K562 (cell line): ENCODE data around the gene SLC39A11. TPM values are rescaled to one million over a fixed set of nuclear protein-coding genes. Genes with fewer than 3 reads are reported as not detected.

Source experiments
- CHD7 ChIP-seq: fragments of 200-600 bp; sonication (generic); IDR thresholded peaks from one replicate; pipeline ENCODE4 v1.6.1; 2012; ENCODE audit warnings: mild to moderate bottlenecking, low read depth, low read length, inconsistent platforms
- JUND ChIP-seq, 2 experiments: IDR thresholded peaks; 2 replicates in 1 of 2; 3 replicates in 1 of 2; pipeline ENCODE4 v1.6.1; 2011; ENCODE audit warnings: borderline replicate concordance in 2 of 2, low read depth in 2 of 2, low read length in 2 of 2, improper control_type of control experiment in 1 of 2, missing biosample characterization in 1 of 2, missing genetic modification characterization in 1 of 2, missing genetic modification reagents in 1 of 2
- U2AF1 ChIP-seq: fragments of 200-400 bp; formaldehyde crosslinking; optimal IDR thresholded peaks from 2 replicates; pipeline ENCODE3; 2017; ENCODE audit warnings: mild to moderate bottlenecking, low read depth, low read length, moderate library complexity
- ZNF175 ChIP-seq: fragments of 200-800 bp; sonication (Bioruptor generic); IDR thresholded peaks from 2 replicates; pipeline ENCODE4 v1.6.1; 2016; ENCODE audit warnings: low read depth, mild to moderate bottlenecking, missing genetic modification characterization, missing compliant biosample characterization
- ZNF586 ChIP-seq: fragments of 450-650 bp; formaldehyde crosslinking; conservative IDR thresholded peaks from 2 replicates; pipeline ENCODE4 v1.4.0; 2020; ENCODE audit warnings: mild to moderate bottlenecking, moderate library complexity
- polyA plus RNA-seq, 8 experiments: library from polyadenylated mRNA; depleted of rRNA in 4 of 8; stranded (reverse) in 5 of 8; unstranded in 3 of 8; fragments of >200 nt; fragmentation: Nextera tagmentation in 2 of 8; fragmentation: Illumina TruSeq in 1 of 8; extraction: Ambion mirVana in 2 of 8; extraction: Trizol in 1 of 8; gene quantifications; 2 replicates each; pipeline versions ENCODE4 v1.2.1 to v1.2.3, GENCODE V29; 2011 to 2014; ENCODE audit warnings: inconsistent platforms in 1 of 8, missing spikeins in 1 of 8
- total RNA-seq, 7 experiments: library from RNA; depleted of rRNA in 6 of 7; stranded (reverse); fragments of >200 nt in 6 of 7; fragmentation: Illumina TruSeq in 2 of 7; extraction: Trizol in 2 of 7; gene quantifications; 2 replicates each; pipeline versions ENCODE4 v1.2.1 to v1.2.3, GENCODE V29; 2011 to 2021; ENCODE audit warnings: low replicate concordance in 1 of 7
- TF ChIP-seq, protein P1 (sequence below), 2 experiments: fragments of 450-650 bp in 1 of 2; sonication (generic) in 1 of 2; formaldehyde crosslinking in 1 of 2; IDR thresholded peaks in 1 of 2; conservative IDR thresholded peaks in 1 of 2; 2 replicates each; pipeline versions ENCODE4 v1.6.1 to v1.8.1; 2016 to 2023; ENCODE audit warnings: mild to moderate bottlenecking in 2 of 2, moderate library complexity in 2 of 2, inconsistent platforms in 1 of 2, missing genetic modification reagents in 1 of 2
- TF ChIP-seq, protein P2 (sequence below), 2 experiments: fragments of 250-450 bp in 1 of 2; fragments of 450-650 bp in 1 of 2; sonication (Bioruptor Pico) in 1 of 2; IDR thresholded peaks; 2 replicates each; pipeline versions ENCODE4 v1.6.1 to v1.8.0; 2016 to 2021; ENCODE audit warnings: mild to moderate bottlenecking in 2 of 2, moderate library complexity in 2 of 2, missing compliant biosample characterization in 1 of 2, missing genetic modification characterization in 1 of 2
- TF ChIP-seq, protein P3 (sequence below), 2 experiments: fragments of 200-800 bp in 1 of 2; sonication (Bioruptor generic) in 1 of 2; sonication (generic) in 1 of 2; formaldehyde crosslinking in 1 of 2; IDR thresholded peaks in 1 of 2; conservative IDR thresholded peaks in 1 of 2; 2 replicates each; pipeline versions ENCODE4 v1.5.0 to v1.6.1; 2016 to 2020; ENCODE audit warnings: missing compliant biosample characterization in 1 of 2, missing genetic modification characterization in 1 of 2, missing genetic modification reagents in 1 of 2

SLC39A11 gene
- total and polyA plus RNA-seq, 9 of the 15 experiments (the other 6 are each of a cell fraction or from before 2014, with no cell fraction given): 10.5 to 26.4 (median 13.4) TPM

DNA sequence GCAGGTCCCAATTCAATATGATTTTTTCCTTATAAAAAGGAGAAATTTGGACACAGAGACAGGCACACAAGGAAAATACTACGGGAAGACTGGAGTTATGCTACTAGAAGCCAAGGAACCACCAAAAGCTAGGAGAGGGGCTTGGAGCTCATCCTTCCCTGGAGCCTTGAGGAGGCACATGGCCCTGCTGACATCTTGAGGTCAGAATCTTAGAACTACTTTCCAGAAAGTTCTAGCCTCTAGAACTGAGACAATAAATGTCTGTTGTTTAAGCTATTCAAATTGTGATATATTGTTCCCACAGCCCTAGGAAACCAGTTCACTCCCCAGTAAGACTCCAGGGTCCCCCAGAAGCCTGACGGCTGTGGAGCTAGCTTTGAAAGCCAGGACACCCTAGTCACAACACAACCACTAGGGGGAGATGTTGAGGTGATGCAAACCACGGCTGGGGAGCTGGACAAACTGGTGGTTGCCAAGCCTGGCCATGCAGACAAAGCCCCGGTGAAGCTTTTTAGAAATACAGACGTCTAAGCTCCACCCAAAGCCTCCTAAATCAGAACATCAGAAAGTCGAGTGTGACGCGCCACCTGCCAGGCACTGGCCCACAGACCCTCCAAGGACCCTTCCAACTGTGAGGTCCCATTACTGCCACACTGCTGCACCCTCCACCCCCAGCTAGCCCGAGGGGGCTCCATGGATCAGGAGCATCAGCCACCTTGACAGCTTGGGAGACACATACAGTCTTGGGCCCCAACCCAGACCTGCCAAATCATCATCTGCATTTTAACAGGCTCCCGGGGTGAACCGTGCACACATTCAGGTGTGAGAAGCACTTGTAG, 106.4 kb downstream of the SLC39A11 start (continued):
- TF ChIP-seq JUND (IDR thresholded peaks at IDR 0.05; ENCODE audit: borderline replicate concordance, low read depth, low read length) (peak; percentile 34; the same call in 1 of the 2 replicates), JUND (tag; IDR thresholded peaks at IDR 0.05; ENCODE audit: borderline replicate concordance, low read depth, low read length) (no peak; the same call in 2 of the 3 replicates), ZNF175 (no peak), ZNF586 (no peak), CHD7 (no peak), U2AF1 (no peak)
- TF ChIP-seq, protein P1, sequence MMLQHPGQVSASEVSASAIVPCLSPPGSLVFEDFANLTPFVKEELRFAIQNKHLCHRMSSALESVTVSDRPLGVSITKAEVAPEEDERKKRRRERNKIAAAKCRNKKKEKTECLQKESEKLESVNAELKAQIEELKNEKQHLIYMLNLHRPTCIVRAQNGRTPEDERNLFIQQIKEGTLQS (IDR thresholded peaks at IDR 0.05): no peak
- TF ChIP-seq, protein P1 (CRISPR knock-in tag; conservative IDR thresholded peaks at IDR 0.05): no peak
- TF ChIP-seq, protein P2, sequence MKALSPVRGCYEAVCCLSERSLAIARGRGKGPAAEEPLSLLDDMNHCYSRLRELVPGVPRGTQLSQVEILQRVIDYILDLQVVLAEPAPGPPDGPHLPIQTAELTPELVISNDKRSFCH (CRISPR knock-in tag; IDR thresholded peaks at IDR 0.05): no peak
- TF ChIP-seq, protein P2 (tag; IDR thresholded peaks at IDR 0.05): no peak
- TF ChIP-seq, protein P3, sequence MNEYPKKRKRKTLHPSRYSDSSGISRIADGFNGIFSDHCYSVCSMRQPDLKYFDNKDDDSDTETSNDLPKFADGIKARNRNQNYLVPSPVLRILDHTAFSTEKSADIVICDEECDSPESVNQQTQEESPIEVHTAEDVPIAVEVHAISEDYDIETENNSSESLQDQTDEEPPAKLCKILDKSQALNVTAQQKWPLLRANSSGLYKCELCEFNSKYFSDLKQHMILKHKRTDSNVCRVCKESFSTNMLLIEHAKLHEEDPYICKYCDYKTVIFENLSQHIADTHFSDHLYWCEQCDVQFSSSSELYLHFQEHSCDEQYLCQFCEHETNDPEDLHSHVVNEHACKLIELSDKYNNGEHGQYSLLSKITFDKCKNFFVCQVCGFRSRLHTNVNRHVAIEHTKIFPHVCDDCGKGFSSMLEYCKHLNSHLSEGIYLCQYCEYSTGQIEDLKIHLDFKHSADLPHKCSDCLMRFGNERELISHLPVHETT (CRISPR knock-in tag; conservative IDR thresholded peaks at IDR 0.05 in 1 of 2, IDR thresholded peaks at IDR 0.05 in 1 of 2): no peak
